Hippocampal formation (tissue), 2 donors: ENCODE data around the gene LMF1.

Experiments used
- DNase-seq, 2 donors: peaks; one replicate each; lab custom pipeline; 2025; lab: John Stamatoyannopoulos, UW

The LMF1 gene

DNA sequence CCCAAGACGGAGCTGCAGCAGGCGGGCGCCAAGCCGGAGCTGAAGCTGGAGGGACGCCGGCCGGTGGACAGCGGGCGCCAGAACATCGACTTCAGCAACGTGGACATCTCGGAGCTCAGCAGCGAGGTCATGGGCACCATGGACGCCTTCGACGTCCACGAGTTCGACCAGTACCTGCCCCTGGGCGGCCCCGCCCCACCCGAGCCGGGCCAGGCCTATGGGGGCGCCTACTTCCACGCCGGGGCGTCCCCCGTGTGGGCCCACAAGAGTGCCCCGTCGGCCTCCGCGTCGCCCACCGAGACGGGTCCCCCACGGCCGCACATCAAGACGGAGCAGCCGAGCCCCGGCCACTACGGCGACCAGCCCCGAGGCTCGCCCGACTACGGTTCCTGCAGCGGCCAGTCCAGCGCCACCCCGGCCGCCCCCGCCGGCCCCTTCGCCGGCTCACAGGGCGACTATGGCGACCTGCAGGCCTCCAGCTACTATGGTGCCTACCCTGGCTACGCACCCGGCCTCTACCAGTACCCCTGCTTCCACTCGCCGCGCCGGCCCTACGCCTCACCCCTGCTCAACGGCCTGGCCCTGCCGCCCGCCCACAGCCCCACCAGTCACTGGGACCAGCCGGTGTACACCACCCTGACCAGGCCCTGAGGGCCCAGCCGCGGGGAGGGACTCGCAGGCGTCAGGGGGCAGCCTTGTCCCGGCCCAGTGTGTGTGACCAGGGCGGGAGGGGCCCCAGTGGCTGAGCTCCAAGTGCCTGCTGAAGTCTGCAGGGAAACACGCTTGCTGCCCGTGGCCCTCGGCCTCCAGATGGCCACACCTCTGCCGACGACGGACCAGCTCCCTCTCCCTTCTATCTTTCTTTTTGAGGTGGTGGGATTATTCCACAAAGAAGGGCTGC lies 14.2 kb upstream of the LMF1 start:
- peak; percentile 56 to 60 for DNase-seq

DNA sequence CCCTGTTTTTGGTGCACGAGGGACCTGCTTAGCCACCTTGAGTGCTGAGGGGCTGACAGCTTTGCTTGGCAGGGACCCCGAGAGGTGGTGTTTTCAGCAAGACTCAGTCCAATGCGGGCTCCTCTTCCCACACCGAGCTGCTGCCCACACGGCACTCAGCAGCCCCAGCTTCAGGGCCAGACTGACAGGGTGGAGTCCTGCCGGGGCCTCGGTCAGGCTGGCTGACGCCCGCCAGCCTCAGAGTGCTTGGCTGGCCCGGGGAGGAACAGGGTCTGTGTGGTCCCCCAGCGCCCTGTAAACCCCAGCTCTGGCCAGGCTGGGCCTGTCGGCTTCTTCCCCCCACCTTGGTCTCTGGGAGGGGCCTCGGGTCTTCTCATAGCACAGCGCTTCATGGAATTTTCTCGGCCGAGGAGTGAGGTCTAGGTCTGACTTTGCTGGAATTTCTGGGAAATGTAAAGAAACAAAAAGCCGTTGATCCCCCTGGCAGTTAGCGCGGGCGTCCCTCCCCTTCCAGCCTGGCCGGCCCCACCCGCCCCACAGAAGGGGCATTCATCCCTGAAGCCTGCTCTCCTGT lies 13.4 kb upstream of the LMF1 start:
- DNase-seq: no peak

GRCh38 chr16:983044-984030 lies 12.6 kb upstream of the LMF1 start:
- peak; percentile 42 to 62 for DNase-seq

DNA sequence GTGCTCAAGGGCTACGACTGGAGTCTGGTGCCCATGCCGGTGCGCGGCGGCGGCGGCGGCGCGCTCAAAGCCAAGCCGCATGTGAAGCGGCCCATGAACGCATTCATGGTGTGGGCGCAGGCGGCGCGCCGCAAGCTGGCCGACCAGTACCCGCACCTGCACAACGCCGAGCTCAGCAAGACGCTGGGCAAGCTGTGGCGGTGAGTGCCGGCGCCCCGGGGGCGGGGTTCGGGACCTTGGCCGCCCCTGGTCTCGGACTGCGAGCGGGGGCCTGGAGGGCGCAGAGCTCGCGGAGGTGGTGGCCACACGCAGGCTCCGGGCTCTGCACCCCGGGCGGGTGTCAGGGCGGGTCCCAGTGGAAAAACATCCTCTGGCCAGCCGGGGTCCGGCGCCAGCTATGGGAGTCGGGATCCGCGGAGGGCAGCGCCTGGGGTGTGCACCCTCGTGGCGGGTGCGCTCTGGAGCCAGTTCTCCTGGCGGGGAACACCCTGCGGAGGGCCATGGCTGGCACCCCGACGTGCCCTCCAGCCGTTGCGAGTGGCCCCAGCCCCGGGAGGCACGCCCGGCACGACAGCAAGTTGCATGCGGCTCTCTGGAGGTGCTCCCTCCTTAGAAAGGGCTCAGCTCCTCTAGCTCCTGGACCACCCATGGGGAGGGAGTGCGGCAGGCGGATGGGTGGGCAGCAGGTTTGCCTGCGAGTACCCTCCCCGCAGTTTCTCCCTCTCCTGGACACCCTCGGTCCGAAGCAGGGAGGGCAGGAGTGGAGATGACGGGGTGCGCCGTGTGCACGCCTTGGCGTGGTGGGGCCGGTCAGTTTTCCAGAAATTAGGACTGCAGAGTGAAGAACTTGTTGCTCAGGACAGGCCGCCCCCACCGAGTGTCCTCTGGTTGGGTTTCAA lies 11.6 kb upstream of the LMF1 start:
- DNase-seq: no peak

DNA sequence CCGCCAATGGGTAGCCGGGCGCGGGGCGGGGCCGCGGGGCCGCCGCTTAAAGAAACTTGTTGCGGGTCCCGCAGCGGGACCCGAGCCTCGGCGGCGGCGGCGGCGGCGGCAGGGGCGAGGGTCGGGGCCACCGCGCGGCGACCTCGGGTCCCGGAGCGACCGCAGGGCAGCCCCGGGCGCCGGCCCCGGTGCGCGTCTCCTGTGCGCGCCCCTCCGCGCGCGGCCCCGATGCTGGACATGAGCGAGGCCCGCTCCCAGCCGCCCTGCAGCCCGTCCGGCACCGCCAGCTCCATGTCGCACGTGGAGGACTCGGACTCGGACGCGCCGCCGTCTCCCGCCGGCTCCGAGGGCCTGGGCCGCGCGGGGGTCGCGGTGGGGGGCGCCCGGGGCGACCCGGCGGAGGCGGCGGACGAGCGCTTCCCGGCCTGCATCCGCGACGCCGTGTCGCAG lies 10.9 kb upstream of the LMF1 start, which contains the start of gene SOX8:
TSS of gene SOX8 (plus strand) at position 76 of the 450 bp plus-strand sequence. CDS start at position 229, 153 bp downstream.
- no peak for DNase-seq

DNA sequence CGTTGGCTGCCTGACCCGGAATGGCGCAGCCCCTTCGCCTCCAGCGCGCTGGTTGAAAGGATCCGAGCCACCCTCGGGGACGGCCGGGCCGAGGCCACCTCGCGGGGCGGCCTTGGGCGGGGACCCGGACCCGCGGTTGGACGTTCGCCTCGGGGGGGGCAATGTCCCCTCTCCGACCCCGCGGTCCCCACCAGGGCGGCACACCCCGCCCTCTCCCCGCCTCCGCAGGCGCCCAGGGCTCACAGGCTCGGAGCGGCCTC lies 9.7 kb upstream of the LMF1 start:
- no peak for DNase-seq

DNA sequence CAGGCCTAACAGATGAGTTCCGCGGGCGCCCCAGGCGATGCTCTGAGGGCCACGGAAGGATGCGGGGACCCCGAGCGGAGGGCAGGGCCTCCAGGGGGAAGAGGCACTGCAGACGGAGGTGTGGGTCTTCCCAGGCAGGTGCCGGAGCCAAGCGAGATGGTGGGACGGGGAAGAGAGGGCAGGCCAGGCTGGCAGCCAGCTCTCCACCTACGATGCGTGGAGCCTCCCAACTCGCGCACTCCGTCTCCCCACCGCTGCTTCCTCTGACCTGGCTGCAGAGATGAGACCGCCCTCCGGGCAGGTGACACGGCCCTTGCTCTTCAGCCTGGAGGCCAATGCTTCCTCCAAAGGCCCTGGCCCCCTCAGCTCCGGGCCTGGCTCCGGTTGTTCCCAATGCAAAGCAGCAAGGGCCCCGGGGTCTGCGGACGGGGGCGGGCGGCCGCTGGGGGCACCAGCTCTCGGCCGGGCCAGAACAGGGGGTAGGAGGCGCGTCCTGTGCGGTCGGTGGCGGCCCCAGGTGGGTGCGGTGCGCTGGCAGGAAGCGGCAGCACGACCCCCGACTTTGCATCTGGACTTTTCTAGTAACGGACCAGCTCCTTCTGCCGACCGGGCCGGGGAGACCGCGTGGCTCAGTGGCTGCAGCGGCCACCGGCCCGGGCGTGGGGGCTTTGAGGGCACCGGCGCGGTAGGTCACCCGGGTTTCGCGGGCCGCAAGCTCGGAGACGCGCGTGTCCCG lies 9.2 kb upstream of the LMF1 start:
- no peak for DNase-seq

- DNase-seq: no peak
These were observed 8.4 kb upstream of the LMF1 start for GRCh38 chr16:979147-979546.

- DNase-seq: no peak
These were observed 7.6 kb upstream of the LMF1 start for GRCh38 chr16:978403-978802.

DNA sequence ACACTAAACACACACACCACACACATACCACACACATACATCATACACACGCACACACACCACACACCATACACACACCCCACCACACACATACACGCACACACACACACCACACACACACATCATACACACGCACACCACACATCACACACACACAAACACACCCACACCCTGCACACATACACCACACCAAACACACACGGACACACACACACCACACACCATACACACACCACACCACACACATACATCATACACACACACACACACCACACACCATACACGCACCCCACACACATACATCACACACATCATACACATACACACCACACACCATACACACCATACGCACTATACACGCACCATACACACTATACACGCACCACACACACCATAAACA lies 7.1 kb upstream of the LMF1 start:
- DNase-seq: no peak

GRCh38 chr16:977081-977701 lies 6.4 kb upstream of the LMF1 start:
- DNase-seq: peak; percentile 65 to 86

DNA sequence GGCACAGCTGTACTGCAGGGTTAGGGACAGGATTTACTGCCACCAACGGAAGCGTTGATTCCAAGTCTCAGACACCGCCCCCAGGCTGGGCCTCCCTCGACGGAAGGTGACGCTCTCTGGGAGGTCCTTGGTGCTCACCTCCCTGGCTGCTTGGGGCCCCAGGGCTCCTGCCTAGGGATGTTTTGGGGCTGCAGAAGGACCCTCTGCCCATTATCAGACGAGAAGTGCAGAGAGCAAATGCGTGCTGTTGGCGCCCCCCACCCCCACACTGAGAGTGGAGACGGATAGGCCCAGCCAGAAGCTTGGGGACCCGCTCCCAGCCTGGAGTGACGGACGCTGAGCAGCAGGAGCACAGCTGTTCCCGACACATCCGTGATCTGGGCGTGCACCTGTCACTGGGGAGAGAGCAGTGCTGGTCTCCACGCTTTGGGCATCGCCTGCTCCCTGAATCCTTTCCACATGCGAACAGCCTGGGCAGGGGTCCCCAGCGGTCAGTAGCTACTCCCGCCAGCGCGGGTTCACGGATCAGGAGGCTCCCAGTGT lies 5.7 kb upstream of the LMF1 start:
- DNase-seq: no peak

- DNase-seq: no peak
These were observed 4.5 kb upstream of the LMF1 start for GRCh38 chr16:975291-975690.

DNA sequence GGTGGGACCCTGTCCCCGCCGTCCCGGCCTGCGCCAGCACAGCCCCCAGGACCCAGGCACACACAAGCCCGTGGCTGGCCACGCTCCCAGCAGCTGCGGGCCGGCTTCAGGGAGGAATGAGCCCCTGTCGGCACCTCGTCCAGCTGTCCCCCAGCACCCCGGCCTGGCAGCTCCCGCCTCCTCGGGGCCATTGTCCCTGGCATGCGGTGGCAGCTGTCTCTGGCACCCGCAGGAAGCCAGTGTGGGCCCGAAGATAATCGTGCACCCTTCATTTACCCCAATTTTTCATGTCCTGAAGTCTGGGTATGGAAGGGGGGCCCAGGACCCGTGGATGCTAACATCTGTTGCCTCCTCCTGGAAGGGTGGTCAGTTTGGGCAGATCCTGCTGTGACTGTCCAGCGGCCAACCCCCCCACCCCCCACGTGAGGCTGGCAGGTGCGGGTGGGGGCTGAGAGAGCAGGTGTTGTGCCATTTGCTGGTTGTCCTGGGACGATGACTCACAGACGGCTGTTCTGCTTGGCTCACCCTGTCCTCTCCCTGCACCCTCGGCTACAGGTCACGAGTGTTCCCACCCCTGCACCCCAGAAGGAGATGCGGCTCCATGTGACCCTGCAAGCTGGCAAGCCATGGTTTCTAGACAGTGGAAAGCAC lies 4.0 kb upstream of the LMF1 start:
- DNase-seq: peak in 1 of 2 donors; percentile 61

GRCh38 chr16:974001-974601 lies 3.3 kb upstream of the LMF1 start:
- DNase-seq: no peak

- DNase-seq: no peak
These were observed 2.6 kb upstream of the LMF1 start for GRCh38 chr16:973366-973765.

GRCh38 chr16:972316-973002 lies 1.7 kb upstream of the LMF1 start:
- peak; percentile 92 for DNase-seq

DNA sequence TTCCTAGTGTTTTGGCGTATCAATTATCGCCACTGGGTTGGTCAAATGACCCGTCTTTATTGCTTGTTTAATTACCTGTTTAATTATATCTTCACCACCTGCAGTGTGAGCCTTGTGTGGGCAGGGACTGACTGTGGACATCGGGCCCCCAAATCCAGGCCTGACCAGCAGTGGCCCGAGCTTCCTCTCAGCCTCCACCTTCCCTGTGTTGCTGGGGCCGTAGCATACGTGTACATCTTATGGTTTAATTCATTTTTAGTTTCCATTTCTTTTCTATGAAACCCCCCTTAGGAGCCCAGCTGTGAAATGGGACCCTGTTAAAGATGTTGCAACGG lies 1.2 kb upstream of the LMF1 start:
- DNase-seq: no peak

GRCh38 chr16:971582-971905 lies 760 bp upstream of the LMF1 start:
- no peak for DNase-seq
